PC-3 (cell line): Measurements from ENCODE around the gene HDAC4. TPM values are rescaled to one million over a fixed set of nuclear protein-coding genes. Genes with fewer than 3 reads are reported as not detected.

Source experiments
- ATAC-seq: fragments of 200-7000 bp; cut with Tn5 transposase; 2 replicates; pipeline ENCODE4 v1.9.1; 2020; ENCODE audit warnings: mild to moderate bottlenecking, moderate library complexity
- BruUV-seq: library from RNA; stranded (reverse); fragments of 400-500 nt; replicated peaks from 2 replicates; lab custom pipeline; 2021; lab: Mats Ljungman, UMichigan
- CTCF ChIA-PET: fragments of 300-600 bp; sonication (Branson Sonifier 250); formaldehyde crosslinking; loops from one replicate; lab custom pipeline; 2022; ENCODE audit warnings: antibody characterized with exemption; lab: Charles Lee
- POLR2A ChIA-PET: fragments of 300-600 bp; sonication (Branson Sonifier 250); formaldehyde crosslinking; loops from one replicate; lab custom pipeline; 2022; ENCODE audit warnings: antibody characterized with exemption; ENCODE audit not compliant: unreplicated experiment; lab: Charles Lee
- DNase-seq: peaks from one replicate; pipeline ENCODE4 v3.0.0-alpha.2; 2015
- H2AFZ ChIP-seq: fragments of 300-600 bp; sonication (generic); 2 replicates; pipeline ENCODE4 v1.6.0; 2016; ENCODE audit warnings: antibody characterized with exemption, low read length
- H3F3A ChIP-seq: fragments of 300-600 bp; sonication (generic); one replicate; pipeline ENCODE4 v1.6.0; 2017; ENCODE audit warnings: antibody characterized with exemption, low read length, control low read depth, mild to moderate bottlenecking; ENCODE audit not compliant: unreplicated experiment
- H3K27ac ChIP-seq: fragments of 300-600 bp; sonication (generic); 2 replicates; pipeline ENCODE4 v1.5.1; 2016; ENCODE audit warnings: mild to moderate bottlenecking, low read length
- H3K27me3 ChIP-seq: fragments of 300-600 bp; sonication (generic); 2 replicates; pipeline ENCODE4 v1.6.1; 2016; ENCODE audit warnings: low read length, mixed read lengths
- H3K36me3 ChIP-seq: fragments of 300-600 bp; sonication (generic); 2 replicates; pipeline ENCODE4 v1.6.1; 2016; ENCODE audit warnings: low read depth, mixed run types, low read length, mixed read lengths
- H3K4me1 ChIP-seq: fragments of 300-600 bp; sonication (generic); 2 replicates; pipeline ENCODE4 v1.5.1; 2016; ENCODE audit warnings: low read length; ENCODE audit not compliant: insufficient read depth
- H3K4me2 ChIP-seq: fragments of 300-600 bp; sonication (generic); 2 replicates; pipeline ENCODE4 v1.6.0; 2016; ENCODE audit warnings: low read length
- H3K4me3 ChIP-seq: fragments of 300-600 bp; sonication (generic); 2 replicates; pipeline ENCODE4 v1.5.1; 2016; ENCODE audit warnings: mild to moderate bottlenecking, low read length, mixed read lengths
- H3K79me2 ChIP-seq: fragments of 300-600 bp; sonication (generic); 2 replicates; pipeline ENCODE4 v1.6.1; 2017; ENCODE audit warnings: low read length, mixed read lengths
- H3K9ac ChIP-seq: fragments of 300-600 bp; sonication (generic); 2 replicates; pipeline ENCODE4 v1.6.0; 2016; ENCODE audit warnings: mild to moderate bottlenecking, low read length
- H3K9me2 ChIP-seq: fragments of 300-600 bp; sonication (generic); replicated peaks from 2 replicates; pipeline ENCODE4 v1.6.1; 2016; ENCODE audit warnings: mixed run types, low read length, mixed read lengths
- H3K9me3 ChIP-seq: fragments of 300-600 bp; sonication (generic); 2 replicates; pipeline ENCODE4 v1.6.1; 2016; ENCODE audit warnings: low read length, mixed read lengths
- H4K20me1 ChIP-seq: fragments of 300-600 bp; sonication (generic); 2 replicates; pipeline ENCODE4 v1.6.1; 2016; ENCODE audit warnings: low read length, mixed read lengths
- EZH2 ChIP-seq: fragments of 300-600 bp; sonication (generic); IDR thresholded peaks from one replicate; pipeline ENCODE4 v1.6.1; 2017; ENCODE audit warnings: antibody characterized with exemption, mild to moderate bottlenecking, low read length; ENCODE audit not compliant: unreplicated experiment
- EZH2phosphoT487 ChIP-seq: fragments of 300-600 bp; sonication (generic); IDR thresholded peaks from 2 replicates; pipeline ENCODE4 v1.6.1; 2018; ENCODE audit warnings: mild to moderate bottlenecking, antibody characterized with exemption, low read length, borderline replicate concordance
- intact Hi-C: fragments of 100-400 bp; cut with micrococcal nuclease; formaldehyde crosslinking; loops from 2 replicates; pipeline ENCODE4 v1.9.0; 2023
- total RNA-seq: library from RNA; depleted of rRNA; stranded (reverse); fragments of >200 nt; gene quantifications from 2 replicates; pipeline ENCODE4 v1.2.3, GENCODE V29; 2014
- TF ChIP-seq, protein P1 (sequence below): fragments of 300-600 bp; sonication (generic); conservative IDR thresholded peaks from 2 replicates; pipeline ENCODE4 v1.5.1; 2017; ENCODE audit warnings: antibody characterized with exemption, low read depth, mild to moderate bottlenecking, low read length

Gene HDAC4
- total RNA-seq, 1 experiment from 2014 or later = 8.5 TPM

- no peaks in the 10 kb centered on the region for H3K9me2 ChIP-seq
These were observed 73.8 kb downstream of the HDAC4 start for GRCh38 chr2:239326831-239327535.

GRCh38 chr2:239324456-239324855, 76.4 kb downstream of the HDAC4 start:
- no peaks in the 10 kb centered on the region for H3K79me2 ChIP-seq
- ATAC-seq = no peak
- CTCF ChIA-PET = no interaction called here

More at GRCh38 chr2:239326831-239327535, 73.8 kb downstream of the HDAC4 start:
- no peaks in the 10 kb centered on the region for H3K36me3 ChIP-seq
- CTCF ChIA-PET = no interaction called here
- H3K9me3 ChIP-seq = no peaks in the 10 kb centered on the region
- H4K20me1 ChIP-seq = no peaks in the 10 kb centered on the region; the same call in 1 of the 2 replicates
- H3K4me2 ChIP-seq = no peak overlapping the region
- H3K4me3 ChIP-seq = no peak overlapping the region
- no peaks in the 10 kb centered on the region for H3K79me2 ChIP-seq
- BruUV-seq = no TSS peak
- DNase-seq = peak; percentile 50
- TF ChIP-seq EZH2 (no peak), EZH2phosphoT487 (no peak)
- TF ChIP-seq, protein P1, sequence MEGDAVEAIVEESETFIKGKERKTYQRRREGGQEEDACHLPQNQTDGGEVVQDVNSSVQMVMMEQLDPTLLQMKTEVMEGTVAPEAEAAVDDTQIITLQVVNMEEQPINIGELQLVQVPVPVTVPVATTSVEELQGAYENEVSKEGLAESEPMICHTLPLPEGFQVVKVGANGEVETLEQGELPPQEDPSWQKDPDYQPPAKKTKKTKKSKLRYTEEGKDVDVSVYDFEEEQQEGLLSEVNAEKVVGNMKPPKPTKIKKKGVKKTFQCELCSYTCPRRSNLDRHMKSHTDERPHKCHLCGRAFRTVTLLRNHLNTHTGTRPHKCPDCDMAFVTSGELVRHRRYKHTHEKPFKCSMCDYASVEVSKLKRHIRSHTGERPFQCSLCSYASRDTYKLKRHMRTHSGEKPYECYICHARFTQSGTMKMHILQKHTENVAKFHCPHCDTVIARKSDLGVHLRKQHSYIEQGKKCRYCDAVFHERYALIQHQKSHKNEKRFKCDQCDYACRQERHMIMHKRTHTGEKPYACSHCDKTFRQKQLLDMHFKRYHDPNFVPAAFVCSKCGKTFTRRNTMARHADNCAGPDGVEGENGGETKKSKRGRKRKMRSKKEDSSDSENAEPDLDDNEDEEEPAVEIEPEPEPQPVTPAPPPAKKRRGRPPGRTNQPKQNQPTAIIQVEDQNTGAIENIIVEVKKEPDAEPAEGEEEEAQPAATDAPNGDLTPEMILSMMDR = no peak
- no peak overlapping the region for H3K27ac ChIP-seq
- H3F3A ChIP-seq = no peaks in the 10 kb centered on the region
- H3K4me1 ChIP-seq = peaks cover 4% of the 10 kb centered on the region; the same call in 1 of the 2 replicates
- peak; percentile 46 for ATAC-seq
- intact Hi-C loops = no loop called here
- POLR2A ChIA-PET = no interaction called here
- H2AFZ ChIP-seq = no peak overlapping the region
- no peak overlapping the region for H3K9ac ChIP-seq
- no peaks in the 10 kb centered on the region for H3K27me3 ChIP-seq

More at GRCh38 chr2:239324456-239324855, 76.4 kb downstream of the HDAC4 start:
- TF ChIP-seq EZH2 = no peak
- TF ChIP-seq, protein P1 = no peak
- Histone ChIP-seq H3K36me3 (no peaks in the 10 kb centered on the region), H3K4me2 (no peak overlapping the region), H3K27me3 (no peaks in the 10 kb centered on the region), H2AFZ (no peak overlapping the region), H3F3A (no peaks in the 10 kb centered on the region), H3K4me1 (peaks cover 7% of the 10 kb centered on the region), H4K20me1 (no peaks in the 10 kb centered on the region; the same call in 1 of the 2 replicates), H3K27ac (no peak overlapping the region), H3K4me3 (no peak overlapping the region), H3K9ac (no peak overlapping the region), H3K9me2 (no peaks in the 10 kb centered on the region), H3K9me3 (no peaks in the 10 kb centered on the region)
- BruUV-seq = no TSS peak
- POLR2A ChIA-PET = no interaction called here
- intact Hi-C loops = no loop called here
- no peak for DNase-seq
